ENCODE data around the gene INVS. TPM values are rescaled to one million over a fixed set of nuclear protein-coding genes. Genes with fewer than 3 reads are reported as not detected.

Gene INVS
- total RNA-seq, 2 donors from 2014 or later = 9.1 to 15.9 TPM

DNA sequence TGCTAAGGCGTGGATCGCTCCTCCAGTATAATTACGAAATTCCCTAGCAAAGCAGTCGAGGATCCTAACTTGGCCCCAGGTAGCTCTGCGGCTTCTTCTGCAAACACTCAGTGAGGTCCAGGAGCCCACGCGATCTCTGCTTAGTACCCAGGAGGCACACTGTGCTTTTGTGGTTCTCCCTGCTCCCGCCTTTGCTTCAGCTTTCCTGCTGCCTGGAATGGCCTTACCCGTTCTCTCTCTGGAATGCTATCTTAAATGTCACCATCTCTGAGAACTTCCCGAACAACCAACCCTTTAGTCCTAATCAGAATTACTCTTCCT is 639 bp downstream of the INVS start:
- peak overlapping the region; percentile 95 to 99 for H3K27ac Mint-ChIP-seq

DNA sequence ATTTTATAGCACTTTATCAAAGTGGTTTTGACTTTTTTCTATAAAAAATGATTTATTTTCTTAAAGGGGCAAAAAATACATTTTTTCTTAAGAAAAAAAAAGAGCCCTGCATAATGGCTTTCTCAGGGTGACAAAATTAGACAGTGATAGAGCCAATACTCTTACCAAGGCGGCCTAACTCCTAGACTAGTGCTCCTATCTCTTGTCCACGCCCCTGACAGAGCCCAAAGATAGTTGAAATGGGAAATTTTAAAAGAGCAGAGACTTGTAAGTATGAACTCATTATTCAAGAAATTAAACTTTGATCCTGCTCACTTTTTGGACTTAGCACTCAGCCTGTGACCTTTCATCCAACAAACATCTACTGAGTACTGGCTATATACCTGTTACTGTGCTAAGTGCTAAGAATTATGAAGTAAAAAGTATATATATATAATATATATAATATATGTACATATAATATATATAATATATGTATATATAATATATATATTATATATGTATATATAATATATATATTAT is 1.2 kb downstream of the INVS start:
- Mint-ChIP-seq H3K9me3 (no peaks in the 10 kb centered on the region), H3K36me3 (peaks cover 12 to 16% of the 10 kb centered on the region in 2 donors), H3K27ac (peak overlapping the region; percentile 95 to 99)
- DNase-seq (ENCODE audit: low spot score in 2 of 2) = no peak
- ATAC-seq = no peak

More for the DNA sequence above, 639 bp downstream of the INVS start:
- ATAC-seq (no peak), DNase-seq (ENCODE audit: low spot score in 2 of 2) (no peak)
- Mint-ChIP-seq H3K9me3 (no peaks in the 10 kb centered on the region), H3K36me3 (peaks cover 12 to 16% of the 10 kb centered on the region in 2 donors)

DNA sequence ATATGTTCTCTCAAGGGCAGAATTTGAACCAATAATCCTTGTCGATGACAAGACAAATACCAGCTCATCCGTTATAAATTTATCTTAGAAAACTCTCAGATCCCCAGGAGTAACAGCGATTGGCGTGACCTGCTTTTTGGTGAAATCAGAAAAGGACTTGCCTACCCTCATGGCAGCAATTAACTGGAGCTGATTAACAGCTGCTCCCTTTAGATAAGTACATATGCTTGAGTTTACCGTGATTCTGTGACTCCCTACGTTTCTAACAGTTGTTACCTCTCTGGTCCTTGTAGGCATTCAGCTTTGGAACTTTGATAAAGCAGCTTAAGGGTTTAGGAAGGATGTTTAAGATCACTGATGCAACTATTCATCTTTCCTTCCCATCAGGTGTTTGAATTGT is 2.6 kb downstream of the INVS start:
- no peak overlapping the region for H3K27ac Mint-ChIP-seq
- peaks cover 12 to 16% of the 10 kb centered on the region in 2 donors for H3K36me3 Mint-ChIP-seq
- no peaks in the 10 kb centered on the region for H3K9me3 Mint-ChIP-seq
- no peak for DNase-seq (ENCODE audit: low spot score in 2 of 2)
- no peak for ATAC-seq

DNA sequence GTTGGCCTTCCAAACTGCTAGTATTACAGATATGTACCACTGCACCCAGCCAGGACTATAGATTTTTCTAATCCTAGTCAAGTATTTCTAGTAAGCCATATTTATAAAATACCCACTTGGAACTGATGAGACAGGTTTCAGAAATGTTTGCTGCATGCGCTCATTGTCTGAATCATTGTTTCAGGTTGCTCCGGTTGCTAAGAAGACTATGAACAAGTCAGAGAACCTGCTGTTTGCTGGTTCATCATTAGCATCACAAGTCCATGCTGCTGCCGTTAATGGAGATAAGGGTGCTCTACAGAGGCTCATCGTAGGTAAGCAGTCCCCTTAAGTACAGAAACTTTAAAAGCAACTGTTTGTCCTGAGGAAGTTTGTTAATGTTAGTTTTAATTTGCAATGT is 5.3 kb downstream of the INVS start:
- DNase-seq (ENCODE audit: low spot score in 2 of 2) (no peak), ATAC-seq (peak in 1 of 2 donors; percentile 39)
- no peaks in the 10 kb centered on the region for H3K9me3 Mint-ChIP-seq
- H3K36me3 Mint-ChIP-seq = peaks cover 0 to 6% of the 10 kb centered on the region in 2 donors
- no peak overlapping the region for H3K27ac Mint-ChIP-seq

DNA sequence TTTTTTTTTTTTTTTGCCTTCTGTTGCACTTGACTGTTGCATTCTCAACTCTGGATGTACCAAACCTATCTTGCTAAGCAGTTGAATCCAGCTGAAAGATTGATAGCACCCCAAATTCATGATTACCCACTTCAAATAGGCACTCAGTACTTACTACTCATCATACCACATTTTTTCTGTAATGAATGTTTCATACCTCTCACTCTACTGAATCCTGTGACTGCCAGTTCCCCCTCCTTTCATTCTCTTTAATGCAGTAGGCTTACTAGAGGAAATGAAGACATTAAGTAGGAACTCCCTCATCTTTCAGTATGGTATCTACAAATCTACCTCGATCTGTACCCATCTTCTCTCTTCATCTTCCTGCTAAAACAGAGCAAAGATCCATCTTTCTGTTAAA is 6.8 kb downstream of the INVS start:
- Mint-ChIP-seq H3K36me3 (no peaks in the 10 kb centered on the region), H3K27ac (no peak overlapping the region), H3K9me3 (no peaks in the 10 kb centered on the region)
- no peak for DNase-seq (ENCODE audit: low spot score in 2 of 2)
- peak; percentile 91 to 96 for ATAC-seq

DNA sequence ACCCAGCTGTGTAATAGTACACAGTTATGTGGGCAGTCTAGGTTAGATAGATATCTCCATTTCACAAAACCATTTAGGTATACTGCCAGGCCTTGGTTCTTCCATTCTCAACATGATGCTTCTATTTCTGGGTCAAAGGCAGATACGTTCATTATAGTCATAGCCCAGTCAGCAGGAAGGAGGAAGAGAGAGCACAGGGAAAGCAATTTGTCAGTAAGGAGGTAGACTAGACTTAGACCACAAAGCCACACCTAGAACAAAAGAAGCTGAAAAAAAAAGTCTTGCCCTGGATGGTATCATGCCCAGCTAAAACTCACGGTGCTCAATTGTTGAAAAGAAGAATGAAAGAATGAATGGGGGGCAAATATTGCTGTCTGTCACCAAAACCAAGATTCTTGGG is 7.6 kb downstream of the INVS start:
- ATAC-seq (peak in 1 of 2 donors; percentile 34), DNase-seq (ENCODE audit: low spot score in 2 of 2) (no peak)
- H3K9me3 Mint-ChIP-seq = no peaks in the 10 kb centered on the region
- no peak overlapping the region for H3K27ac Mint-ChIP-seq
- peaks cover 0 to 4% of the 10 kb centered on the region in 2 donors for H3K36me3 Mint-ChIP-seq

DNA sequence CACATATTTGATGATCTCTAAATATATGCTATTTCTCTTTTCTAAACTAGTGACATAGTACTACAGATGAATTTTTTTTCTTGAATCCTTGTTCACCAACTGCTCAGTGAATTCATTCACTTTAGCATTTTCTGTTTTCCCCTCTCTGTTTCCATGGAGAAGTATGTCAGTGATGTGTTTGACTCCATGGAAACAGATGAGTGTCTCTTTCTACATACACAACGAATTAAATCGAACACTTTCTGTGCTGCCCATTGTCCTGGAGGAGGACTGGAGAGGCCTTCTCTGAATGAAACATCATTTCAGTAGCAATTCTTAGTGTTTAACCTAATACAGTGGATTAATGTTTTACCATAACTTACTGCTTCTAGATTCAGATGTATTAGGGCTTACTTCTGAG is 9.5 kb downstream of the INVS start:
- H3K27ac Mint-ChIP-seq = no peak overlapping the region
- H3K9me3 Mint-ChIP-seq = no peaks in the 10 kb centered on the region
- peaks cover 0 to 4% of the 10 kb centered on the region in 2 donors for H3K36me3 Mint-ChIP-seq
- no peak for ATAC-seq
- no peak for DNase-seq (ENCODE audit: low spot score in 2 of 2)

DNA sequence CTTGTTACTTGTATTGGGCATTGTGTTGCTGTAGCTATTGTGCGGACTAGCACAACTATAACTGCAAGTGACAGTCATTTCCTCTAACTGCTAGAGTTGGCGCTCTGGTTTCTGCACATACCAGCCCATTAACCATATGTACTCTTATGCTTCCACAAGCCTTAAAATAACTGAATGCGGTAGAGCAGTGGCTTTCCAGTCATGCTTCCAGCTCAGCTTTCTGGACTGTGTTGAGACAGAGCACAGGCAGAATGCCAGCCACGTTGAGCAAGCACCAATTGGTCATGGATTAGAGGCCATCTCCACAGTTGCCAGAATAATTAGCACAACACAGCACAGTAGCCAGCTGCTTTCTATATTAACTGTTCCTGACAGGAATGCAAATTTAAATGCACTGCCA is 12.2 kb downstream of the INVS start:
- ATAC-seq = no peak
- no peak for DNase-seq (ENCODE audit: low spot score in 2 of 2)
- peaks cover 0 to 4% of the 10 kb centered on the region in 2 donors for H3K36me3 Mint-ChIP-seq
- H3K27ac Mint-ChIP-seq = no peak overlapping the region
- no peaks in the 10 kb centered on the region for H3K9me3 Mint-ChIP-seq

DNA sequence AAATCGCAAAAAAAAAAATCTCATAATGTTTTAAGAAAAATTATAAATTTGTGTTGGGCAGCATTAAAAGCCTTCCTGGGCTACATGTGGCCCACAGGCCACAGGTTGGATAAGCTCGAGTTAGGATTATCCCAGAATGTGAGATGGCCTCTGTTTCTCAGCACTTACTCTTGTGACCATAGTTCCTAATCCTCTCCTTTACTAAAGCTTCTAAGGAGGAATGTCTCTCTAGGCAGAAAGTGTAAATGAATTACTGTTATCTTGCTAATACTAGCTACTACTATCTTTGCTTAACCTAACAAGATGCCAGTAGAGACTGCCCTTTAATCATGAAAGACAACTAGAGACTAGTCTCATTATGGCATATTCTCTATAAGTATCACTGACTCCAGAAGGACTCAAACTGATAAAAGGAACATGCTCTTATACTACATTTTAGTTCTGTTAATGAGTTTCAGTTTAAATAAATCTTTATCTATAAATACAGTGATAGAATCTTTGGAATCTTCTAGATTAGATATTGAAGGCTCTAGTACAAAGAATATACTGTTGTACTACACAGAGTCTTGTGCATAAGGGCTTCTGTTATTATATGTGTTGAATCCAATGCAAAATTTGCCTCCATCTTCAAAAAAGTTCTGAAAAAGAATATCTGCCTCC is 13.8 kb downstream of the INVS start:
- DNase-seq (ENCODE audit: low spot score in 2 of 2) (no peak), ATAC-seq (no peak)
- H3K27ac Mint-ChIP-seq = no peak overlapping the region
- H3K36me3 Mint-ChIP-seq = peaks cover 0 to 4% of the 10 kb centered on the region in 2 donors
- no peaks in the 10 kb centered on the region for H3K9me3 Mint-ChIP-seq

DNA sequence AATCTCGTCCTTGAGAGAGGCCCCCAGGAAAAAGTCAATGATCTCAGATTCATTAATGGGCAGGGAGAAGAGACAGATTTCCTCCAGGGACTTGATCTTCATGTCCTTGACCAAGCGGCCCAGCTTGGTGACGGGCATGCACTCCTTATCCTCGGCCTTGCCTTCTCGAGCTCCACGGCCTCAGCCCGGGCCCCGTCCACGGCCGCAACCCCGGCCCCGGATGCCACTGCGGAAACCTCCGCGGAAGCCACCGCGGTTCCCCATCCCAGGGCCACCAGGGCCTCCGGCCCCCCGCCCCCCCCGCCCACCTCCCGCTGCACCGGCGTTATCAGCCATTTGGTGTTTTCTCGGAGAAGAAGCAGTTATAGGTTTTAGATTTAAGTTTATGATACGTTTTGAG is 18.3 kb downstream of the INVS start:
- Mint-ChIP-seq H3K27ac (no peak overlapping the region), H3K36me3 (no peaks in the 10 kb centered on the region), H3K9me3 (no peaks in the 10 kb centered on the region)
- ATAC-seq (no peak), DNase-seq (ENCODE audit: low spot score in 2 of 2) (no peak)

DNA sequence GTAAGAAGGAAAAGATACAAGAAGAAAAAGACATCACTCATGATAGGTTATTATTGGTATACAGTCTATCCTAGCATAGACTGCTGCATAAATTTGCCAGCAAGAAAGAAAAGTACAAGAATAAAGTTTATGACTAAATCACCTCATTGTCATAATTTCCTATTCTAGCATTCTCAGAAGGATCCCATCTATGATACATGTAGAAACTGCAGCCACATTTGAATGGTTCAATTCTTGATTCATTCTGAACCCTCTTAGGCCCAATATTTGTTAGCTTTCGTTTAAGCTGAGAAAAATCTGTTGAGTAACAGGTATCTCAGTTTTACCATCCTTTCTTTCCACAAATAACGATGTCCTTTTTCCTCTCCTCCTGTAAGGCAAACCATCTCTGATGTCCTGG is 21.2 kb downstream of the INVS start:
- ATAC-seq (peak; percentile 70 to 97), DNase-seq (ENCODE audit: low spot score in 2 of 2) (no peak)
- peaks cover 0 to 3% of the 10 kb centered on the region in 2 donors for H3K36me3 Mint-ChIP-seq
- peak overlapping the region in 1 of 2 donors; percentile 11 for H3K27ac Mint-ChIP-seq
- H3K9me3 Mint-ChIP-seq = no peaks in the 10 kb centered on the region

DNA sequence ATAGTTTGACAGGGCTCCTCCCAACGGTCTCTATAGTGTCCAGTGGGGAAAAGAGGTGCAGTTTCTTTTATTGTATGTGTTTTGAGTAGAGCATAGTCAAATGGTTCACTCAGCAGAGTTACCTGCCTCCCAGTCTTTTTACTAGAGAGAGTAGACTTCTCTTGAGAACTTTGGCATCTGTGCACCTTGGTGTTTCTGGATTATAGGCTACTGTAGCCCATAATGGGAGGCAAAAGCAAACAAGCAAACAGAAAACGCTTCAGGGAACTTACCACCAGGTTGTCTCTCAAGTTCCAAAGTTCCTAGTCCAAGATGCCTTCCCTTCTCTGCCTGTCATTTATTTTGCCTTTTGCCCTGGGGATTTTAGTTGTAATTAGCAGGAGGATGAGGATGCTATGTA is 26.2 kb downstream of the INVS start:
- DNase-seq (ENCODE audit: low spot score in 2 of 2) (no peak), ATAC-seq (no peak)
- Mint-ChIP-seq H3K27ac (no peak overlapping the region), H3K36me3 (peaks cover 0 to 4% of the 10 kb centered on the region in 2 donors), H3K9me3 (no peaks in the 10 kb centered on the region)

DNA sequence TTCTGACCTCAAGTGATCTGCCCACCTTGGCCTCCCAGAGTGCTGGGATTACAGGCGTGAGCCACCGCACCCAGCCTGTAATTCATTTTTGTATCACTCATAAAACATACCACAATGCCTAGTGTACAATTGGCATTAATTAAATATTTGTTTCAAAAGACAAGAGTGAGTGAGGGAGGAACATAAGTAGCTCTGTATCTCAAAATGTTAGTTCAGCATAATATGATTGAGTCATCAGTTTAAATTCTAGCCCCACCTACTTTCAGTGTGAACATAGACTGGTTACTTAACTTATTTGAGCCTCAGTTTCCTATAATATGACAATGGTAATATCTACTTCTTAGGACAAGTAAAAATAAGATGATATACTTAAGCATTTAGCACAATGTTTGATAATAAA is 26.9 kb downstream of the INVS start:
- ATAC-seq (no peak), DNase-seq (ENCODE audit: low spot score in 2 of 2) (no peak)
- Mint-ChIP-seq H3K9me3 (no peaks in the 10 kb centered on the region), H3K27ac (no peak overlapping the region), H3K36me3 (peaks cover 0 to 4% of the 10 kb centered on the region in 2 donors)

DNA sequence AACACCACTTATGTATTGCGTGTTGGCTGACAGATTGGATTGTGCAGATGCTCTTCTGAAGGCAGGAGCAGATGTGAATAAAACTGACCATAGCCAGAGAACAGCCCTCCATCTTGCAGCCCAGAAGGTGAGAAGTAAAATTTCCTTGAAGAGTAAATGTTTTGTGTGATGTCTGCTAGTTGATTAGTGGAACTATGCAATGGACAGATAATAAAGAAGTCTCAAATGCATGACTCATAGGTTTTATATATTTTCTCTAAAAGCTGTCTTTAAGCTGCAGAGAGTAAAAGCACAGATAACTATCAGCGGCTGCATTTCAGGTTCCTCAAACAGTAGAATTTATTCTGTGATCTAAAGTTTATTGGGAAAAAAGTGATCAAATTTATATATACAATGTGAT is 27.4 kb downstream of the INVS start:
- H3K36me3 Mint-ChIP-seq = peaks cover 0 to 4% of the 10 kb centered on the region in 2 donors
- ATAC-seq (no peak), DNase-seq (ENCODE audit: low spot score in 2 of 2) (no peak)
- H3K27ac Mint-ChIP-seq = no peak overlapping the region
- no peaks in the 10 kb centered on the region for H3K9me3 Mint-ChIP-seq

DNA sequence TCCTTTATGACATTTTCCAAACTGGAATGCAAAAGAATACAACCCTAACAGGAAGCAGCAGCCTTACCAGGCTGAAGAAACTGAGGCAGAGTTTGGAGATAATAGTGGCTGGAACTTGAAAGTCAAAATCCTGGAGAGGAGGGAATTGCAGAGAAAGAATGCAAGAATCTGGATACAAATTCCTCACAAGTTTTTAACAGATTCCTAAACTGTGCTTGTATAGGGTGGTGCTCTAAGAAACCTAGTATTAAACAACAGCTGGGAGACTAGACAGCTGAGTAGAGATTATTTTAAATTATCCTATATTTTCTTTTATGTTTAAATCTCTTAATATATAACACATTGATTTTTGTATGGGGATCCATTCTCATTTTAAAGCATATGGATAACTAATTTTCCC is 30.7 kb downstream of the INVS start:
- Mint-ChIP-seq H3K36me3 (peaks cover 8 to 13% of the 10 kb centered on the region in 2 donors), H3K27ac (no peak overlapping the region), H3K9me3 (no peaks in the 10 kb centered on the region)
- ATAC-seq (no peak), DNase-seq (ENCODE audit: low spot score in 2 of 2) (no peak)

DNA sequence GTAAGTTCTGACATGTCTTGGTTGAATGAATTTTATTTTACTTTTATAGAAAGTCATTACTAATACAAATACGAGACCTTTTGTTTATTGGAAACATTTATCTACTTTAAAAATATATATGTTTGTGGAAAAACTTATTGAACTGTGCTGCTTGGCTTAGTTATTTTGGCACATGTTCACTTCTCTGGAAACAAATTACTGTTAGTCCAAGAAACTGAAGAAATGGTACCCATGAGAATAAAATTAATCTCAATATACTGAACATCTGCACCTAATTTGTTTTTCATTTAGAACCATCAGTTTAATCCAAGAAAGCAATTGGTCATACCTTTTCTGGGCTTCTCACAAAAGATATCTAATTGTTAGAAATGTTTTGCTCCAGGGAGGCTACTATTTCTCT is 32.2 kb downstream of the INVS start:
- no peak for ATAC-seq
- H3K27ac Mint-ChIP-seq = no peak overlapping the region
- no peak for DNase-seq (ENCODE audit: low spot score in 2 of 2)
- peaks cover 8 to 9% of the 10 kb centered on the region in 2 donors for H3K36me3 Mint-ChIP-seq
- H3K9me3 Mint-ChIP-seq = no peaks in the 10 kb centered on the region

DNA sequence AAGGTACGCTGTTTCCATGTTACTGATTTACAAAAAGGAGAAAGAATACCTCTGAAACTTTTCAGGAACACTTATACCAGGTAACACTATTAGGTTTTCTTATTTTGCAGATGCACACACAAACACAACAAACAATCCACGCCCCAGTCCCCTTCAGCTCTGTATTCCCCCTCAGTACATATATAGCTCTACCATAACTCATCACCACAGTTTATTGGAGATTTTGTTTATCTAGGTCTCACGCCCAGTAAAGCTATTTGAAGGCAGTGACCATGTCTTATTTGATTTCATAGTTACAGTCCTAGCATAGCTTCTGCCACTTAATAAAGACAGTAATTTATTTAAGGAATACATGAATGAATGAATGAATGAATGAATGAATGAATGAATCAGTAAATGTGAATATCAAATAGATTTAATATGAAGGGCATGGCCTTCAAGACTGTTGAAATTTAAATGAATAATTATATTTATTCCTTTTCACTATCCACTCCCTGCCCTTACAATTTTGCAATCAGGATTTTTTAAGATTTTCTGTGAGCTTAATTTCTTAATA is 32.9 kb downstream of the INVS start:
- H3K27ac Mint-ChIP-seq = no peak overlapping the region
- no peaks in the 10 kb centered on the region for H3K9me3 Mint-ChIP-seq

DNA sequence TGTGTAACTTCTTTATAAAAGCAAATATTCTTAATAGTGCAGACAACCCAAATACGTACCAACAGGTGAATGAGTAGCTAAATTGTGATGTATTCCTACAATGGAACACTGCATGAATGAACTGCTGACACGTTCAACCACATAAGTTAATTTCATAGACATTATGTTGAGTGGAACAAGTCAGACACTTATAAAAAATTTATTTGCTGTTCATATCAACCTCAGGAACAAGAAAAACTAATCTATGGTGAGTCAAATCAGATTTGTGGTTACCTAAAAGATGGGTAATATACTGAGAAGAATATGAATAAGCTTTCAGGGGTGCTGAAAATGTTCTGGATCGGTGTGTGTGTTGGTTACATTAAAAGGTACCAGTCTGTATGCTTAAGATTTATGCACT is 35.7 kb downstream of the INVS start:
- ATAC-seq (peak; percentile 24 to 96), DNase-seq (ENCODE audit: low spot score in 2 of 2) (no peak)
- peaks cover 8 to 9% of the 10 kb centered on the region in 2 donors for H3K36me3 Mint-ChIP-seq
- no peaks in the 10 kb centered on the region for H3K9me3 Mint-ChIP-seq
- H3K27ac Mint-ChIP-seq = no peak overlapping the region

More for the DNA sequence above, 32.9 kb downstream of the INVS start:
- peaks cover 8 to 9% of the 10 kb centered on the region in 2 donors for H3K36me3 Mint-ChIP-seq
- DNase-seq (ENCODE audit: low spot score in 2 of 2) (no peak), ATAC-seq (no peak)

Measured in activated naive CD4-positive, alpha-beta T cell treated with anti-CD3 and anti-CD28 coated beads, Interleukin-2, amount 50 U/mL, for 72 hours (primary cell).